Measurements from ENCODE around the gene EXOC6.

The EXOC6 gene

DNA sequence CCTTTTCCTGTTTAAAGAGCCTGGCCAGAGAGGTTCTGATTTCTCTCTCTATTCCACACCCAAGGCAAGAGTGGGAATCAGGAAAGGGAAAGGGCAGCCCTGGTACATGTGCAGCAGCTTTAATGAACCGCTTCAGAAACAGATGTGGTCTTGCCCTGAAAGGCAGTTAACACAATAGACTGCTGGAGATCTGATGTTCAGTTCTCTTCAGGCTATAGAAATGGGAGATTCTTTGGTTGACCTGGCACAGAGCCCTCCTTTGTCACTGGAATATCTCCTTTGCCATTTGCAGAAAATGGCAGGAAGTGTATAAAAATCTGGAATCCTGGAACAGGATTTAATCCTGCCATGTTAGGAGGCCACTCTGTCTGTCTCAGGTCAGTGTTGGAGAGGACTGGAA, 36.3 kb upstream of the EXOC6 start:
- Histone ChIP-seq H3K4me3 (ENCODE audit: low read length) (no peak overlapping the region), H3K36me3 (ENCODE audit: control insufficient read depth, low read length) (no peaks in the 10 kb centered on the region), H3F3A (ENCODE audit: control insufficient read depth, insufficient read depth) (no peaks in the 10 kb centered on the region), H3K9me2 (replicated peaks; ENCODE audit: control insufficient read depth, low read length) (no peaks in the 10 kb centered on the region), H3K9me3 (ENCODE audit: control insufficient read depth, insufficient read depth, low read length) (no peaks in the 10 kb centered on the region), H3K4me1 (ENCODE audit: control insufficient read depth, low read length) (no peaks in the 10 kb centered on the region), H3K4me2 (ENCODE audit: low read length) (no peak overlapping the region), H3K27ac (ENCODE audit: low read depth, low read length) (no peak overlapping the region), H3K27me3 (ENCODE audit: control insufficient read depth, low read length) (peaks cover 16% of the 10 kb centered on the region), H3K79me2 (ENCODE audit: control insufficient read depth, low read length) (no peaks in the 10 kb centered on the region), H4K20me1 (ENCODE audit: control insufficient read depth, insufficient read depth, low read depth, low read length) (no peaks in the 10 kb centered on the region)
- TF ChIP-seq EZH2phosphoT487 (IDR thresholded peaks at IDR 0.05; ENCODE audit: borderline replicate concordance, low read length): no peak
- TF ChIP-seq, protein P1, sequence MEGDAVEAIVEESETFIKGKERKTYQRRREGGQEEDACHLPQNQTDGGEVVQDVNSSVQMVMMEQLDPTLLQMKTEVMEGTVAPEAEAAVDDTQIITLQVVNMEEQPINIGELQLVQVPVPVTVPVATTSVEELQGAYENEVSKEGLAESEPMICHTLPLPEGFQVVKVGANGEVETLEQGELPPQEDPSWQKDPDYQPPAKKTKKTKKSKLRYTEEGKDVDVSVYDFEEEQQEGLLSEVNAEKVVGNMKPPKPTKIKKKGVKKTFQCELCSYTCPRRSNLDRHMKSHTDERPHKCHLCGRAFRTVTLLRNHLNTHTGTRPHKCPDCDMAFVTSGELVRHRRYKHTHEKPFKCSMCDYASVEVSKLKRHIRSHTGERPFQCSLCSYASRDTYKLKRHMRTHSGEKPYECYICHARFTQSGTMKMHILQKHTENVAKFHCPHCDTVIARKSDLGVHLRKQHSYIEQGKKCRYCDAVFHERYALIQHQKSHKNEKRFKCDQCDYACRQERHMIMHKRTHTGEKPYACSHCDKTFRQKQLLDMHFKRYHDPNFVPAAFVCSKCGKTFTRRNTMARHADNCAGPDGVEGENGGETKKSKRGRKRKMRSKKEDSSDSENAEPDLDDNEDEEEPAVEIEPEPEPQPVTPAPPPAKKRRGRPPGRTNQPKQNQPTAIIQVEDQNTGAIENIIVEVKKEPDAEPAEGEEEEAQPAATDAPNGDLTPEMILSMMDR (IDR thresholded peaks at IDR 0.05; ENCODE audit: low read depth, low read length, poor library complexity, severe bottlenecking): no peak

GRCh38 chr10:92813979-92814378, 34.3 kb upstream of the EXOC6 start:
- no peak overlapping the region for H3K4me2 ChIP-seq (ENCODE audit: low read length)
- H3K4me1 ChIP-seq (ENCODE audit: control insufficient read depth, low read length): no peaks in the 10 kb centered on the region
- H3F3A ChIP-seq (ENCODE audit: control insufficient read depth, insufficient read depth): no peaks in the 10 kb centered on the region
- no peak overlapping the region for H3K4me3 ChIP-seq (ENCODE audit: low read length)
- H4K20me1 ChIP-seq (ENCODE audit: control insufficient read depth, insufficient read depth, low read depth, low read length): no peaks in the 10 kb centered on the region
- TF ChIP-seq, protein P1 (IDR thresholded peaks at IDR 0.05; ENCODE audit: low read depth, low read length, poor library complexity, severe bottlenecking): no peak
- no peak for TF ChIP-seq EZH2phosphoT487 (IDR thresholded peaks at IDR 0.05; ENCODE audit: borderline replicate concordance, low read length)
- no peaks in the 10 kb centered on the region for H3K9me3 ChIP-seq (ENCODE audit: control insufficient read depth, insufficient read depth, low read length)
- H3K27me3 ChIP-seq (ENCODE audit: control insufficient read depth, low read length): peaks cover 20% of the 10 kb centered on the region
- no peak overlapping the region for H3K27ac ChIP-seq (ENCODE audit: low read depth, low read length)
- no peaks in the 10 kb centered on the region for H3K36me3 ChIP-seq (ENCODE audit: control insufficient read depth, low read length)
- H3K79me2 ChIP-seq (ENCODE audit: control insufficient read depth, low read length): no peaks in the 10 kb centered on the region
- no peaks in the 10 kb centered on the region for H3K9me2 ChIP-seq (replicated peaks; ENCODE audit: control insufficient read depth, low read length)

- H3K4me1 ChIP-seq (ENCODE audit: control insufficient read depth, low read length): no peaks in the 10 kb centered on the region
- no peak overlapping the region for H3K27ac ChIP-seq (ENCODE audit: low read depth, low read length)
These were observed 33.5 kb upstream of the EXOC6 start for GRCh38 chr10:92814790-92815189.

More at GRCh38 chr10:92814790-92815189, 33.5 kb upstream of the EXOC6 start:
- Histone ChIP-seq H3K79me2 (ENCODE audit: control insufficient read depth, low read length) (no peaks in the 10 kb centered on the region), H3K9me2 (replicated peaks; ENCODE audit: control insufficient read depth, low read length) (no peaks in the 10 kb centered on the region), H3K27me3 (ENCODE audit: control insufficient read depth, low read length) (peaks cover 20% of the 10 kb centered on the region), H3K4me3 (ENCODE audit: low read length) (no peak overlapping the region), H3K4me2 (ENCODE audit: low read length) (no peak overlapping the region), H3F3A (ENCODE audit: control insufficient read depth, insufficient read depth) (no peaks in the 10 kb centered on the region), H4K20me1 (ENCODE audit: control insufficient read depth, insufficient read depth, low read depth, low read length) (no peaks in the 10 kb centered on the region), H3K36me3 (ENCODE audit: control insufficient read depth, low read length) (no peaks in the 10 kb centered on the region), H3K9me3 (ENCODE audit: control insufficient read depth, insufficient read depth, low read length) (no peaks in the 10 kb centered on the region)
- no peak for TF ChIP-seq EZH2phosphoT487 (IDR thresholded peaks at IDR 0.05; ENCODE audit: borderline replicate concordance, low read length)
- TF ChIP-seq, protein P1 (IDR thresholded peaks at IDR 0.05; ENCODE audit: low read depth, low read length, poor library complexity, severe bottlenecking): no peak

Measured in DOHH2 (cell line).